SU-DHL-6 (cell line): ENCODE data around the gene PPIG.

ENCODE experiments used
- H2AFZ ChIP-seq: fragments of 200-600 bp; sonication (generic); 2 replicates; pipeline ENCODE4 v1.6.1; 2014; ENCODE audit warnings: low read depth, mild to moderate bottlenecking, moderate library complexity, mixed read lengths, antibody characterized with exemption, low read length; ENCODE audit not compliant: severe bottlenecking
- H3F3A ChIP-seq: fragments of 200-600 bp; shearing (Covaris generic); 2 replicates; pipeline ENCODE4 v1.6.0; 2016; ENCODE audit warnings: antibody characterized with exemption, mild to moderate bottlenecking; ENCODE audit not compliant: insufficient read depth
- H3K27ac ChIP-seq: fragments of 200-600 bp; sonication (generic); 2 replicates; pipeline ENCODE4 v1.5.1; 2016; ENCODE audit warnings: low read depth, mild to moderate bottlenecking, low read length, moderate library complexity, mixed read lengths
- H3K27me3 ChIP-seq: fragments of 200-600 bp; sonication (generic), shearing (Covaris generic); 2 replicates; pipeline ENCODE4 v1.6.0; 2014; ENCODE audit warnings: mild to moderate bottlenecking, low read length
- H3K36me3 ChIP-seq: fragments of 200-600 bp; sonication (generic); 2 replicates; pipeline ENCODE4 v1.6.1; 2014; ENCODE audit warnings: mild to moderate bottlenecking, low read length, mixed read lengths
- H3K4me2 ChIP-seq: fragments of 300-600, 200-600 bp; shearing (Covaris generic), sonication (generic); 2 replicates; pipeline ENCODE4 v1.6.0; 2014; ENCODE audit warnings: low read length, low read depth, mild to moderate bottlenecking; ENCODE audit not compliant: poor library complexity, severe bottlenecking
- H3K4me3 ChIP-seq: fragments of 200-600 bp; sonication (generic); 2 replicates; pipeline ENCODE4 v1.5.1; 2014; ENCODE audit warnings: antibody characterized with exemption, low read length, mild to moderate bottlenecking, mixed read lengths; ENCODE audit not compliant: insufficient read depth, poor library complexity, severe bottlenecking
- H3K79me2 ChIP-seq: fragments of 200-600 bp; sonication (generic); 2 replicates; pipeline ENCODE4 v1.6.1; 2014; ENCODE audit warnings: mild to moderate bottlenecking, low read length, moderate library complexity; ENCODE audit not compliant: insufficient read depth
- H3K9ac ChIP-seq: fragments of 200-600 bp; sonication (generic); 2 replicates; pipeline ENCODE4 v1.7.0; 2014; ENCODE audit warnings: mild to moderate bottlenecking, low read length
- H3K9me2 ChIP-seq: fragments of 200-600 bp; sonication (generic); replicated peaks from 2 replicates; pipeline ENCODE4 v1.6.1; 2014; ENCODE audit warnings: low read length; ENCODE audit not compliant: insufficient read depth
- H3K9me3 ChIP-seq: fragments of 200-600 bp; sonication (generic); 2 replicates; pipeline ENCODE4 v1.6.1; 2014; ENCODE audit warnings: low read length, mixed read lengths; ENCODE audit not compliant: insufficient read depth
- H4K20me1 ChIP-seq: fragments of 200-600 bp; sonication (generic); 2 replicates; pipeline ENCODE4 v1.6.1; 2014; ENCODE audit warnings: low read depth, mild to moderate bottlenecking, antibody characterized with exemption, low read length, moderate library complexity, mixed read lengths
- EZH2phosphoT487 ChIP-seq: fragments of 200-600 bp; sonication (generic), shearing (Covaris generic); conservative IDR thresholded peaks from 2 replicates; pipeline ENCODE4 v1.6.1; 2018; ENCODE audit warnings: mild to moderate bottlenecking, antibody characterized with exemption, low read length, moderate library complexity, mixed read lengths
- TF ChIP-seq, protein P1 (sequence below): fragments of 200-600 bp; sonication (generic); IDR thresholded peaks from one replicate; pipeline ENCODE4 v1.5.1; 2017; ENCODE audit warnings: antibody characterized with exemption, mild to moderate bottlenecking, low read length, moderate library complexity; ENCODE audit not compliant: insufficient read depth, poor library complexity, severe bottlenecking

Gene PPIG

DNA sequence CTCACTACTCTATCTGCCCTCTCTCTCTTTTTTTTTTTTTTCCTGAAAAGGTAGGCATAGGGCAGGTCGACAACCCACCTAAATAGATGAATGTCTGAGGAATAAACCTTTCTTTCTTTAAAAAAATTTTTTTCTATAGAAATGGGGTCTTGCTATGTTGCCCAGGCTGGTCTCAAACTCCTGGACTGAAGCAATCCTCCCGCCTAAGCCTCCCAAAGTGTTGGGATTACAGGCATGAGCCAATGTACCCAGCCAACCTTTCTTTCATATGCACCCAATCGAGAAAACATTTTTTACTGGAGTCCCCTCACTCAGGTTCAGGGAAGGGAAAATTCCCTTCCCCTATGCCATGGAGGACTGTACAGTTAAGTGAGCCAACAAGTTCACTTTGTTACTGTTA is 79.1 kb downstream of the PPIG start:
- Histone ChIP-seq H3K9me2 (no peaks in the 10 kb centered on the region), H3K36me3 (no peaks in the 10 kb centered on the region), H2AFZ (no peak overlapping the region), H3K4me2 (no peak overlapping the region), H3F3A (no peaks in the 10 kb centered on the region), H4K20me1 (no peaks in the 10 kb centered on the region), H3K79me2 (no peaks in the 10 kb centered on the region), H3K27me3 (no peaks in the 10 kb centered on the region), H3K9me3 (no peaks in the 10 kb centered on the region), H3K27ac (no peak overlapping the region), H3K4me3 (no peak overlapping the region), H3K9ac (no peak overlapping the region)
- no peak for TF ChIP-seq EZH2phosphoT487
- TF ChIP-seq, protein P1, sequence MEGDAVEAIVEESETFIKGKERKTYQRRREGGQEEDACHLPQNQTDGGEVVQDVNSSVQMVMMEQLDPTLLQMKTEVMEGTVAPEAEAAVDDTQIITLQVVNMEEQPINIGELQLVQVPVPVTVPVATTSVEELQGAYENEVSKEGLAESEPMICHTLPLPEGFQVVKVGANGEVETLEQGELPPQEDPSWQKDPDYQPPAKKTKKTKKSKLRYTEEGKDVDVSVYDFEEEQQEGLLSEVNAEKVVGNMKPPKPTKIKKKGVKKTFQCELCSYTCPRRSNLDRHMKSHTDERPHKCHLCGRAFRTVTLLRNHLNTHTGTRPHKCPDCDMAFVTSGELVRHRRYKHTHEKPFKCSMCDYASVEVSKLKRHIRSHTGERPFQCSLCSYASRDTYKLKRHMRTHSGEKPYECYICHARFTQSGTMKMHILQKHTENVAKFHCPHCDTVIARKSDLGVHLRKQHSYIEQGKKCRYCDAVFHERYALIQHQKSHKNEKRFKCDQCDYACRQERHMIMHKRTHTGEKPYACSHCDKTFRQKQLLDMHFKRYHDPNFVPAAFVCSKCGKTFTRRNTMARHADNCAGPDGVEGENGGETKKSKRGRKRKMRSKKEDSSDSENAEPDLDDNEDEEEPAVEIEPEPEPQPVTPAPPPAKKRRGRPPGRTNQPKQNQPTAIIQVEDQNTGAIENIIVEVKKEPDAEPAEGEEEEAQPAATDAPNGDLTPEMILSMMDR, result no peak

DNA sequence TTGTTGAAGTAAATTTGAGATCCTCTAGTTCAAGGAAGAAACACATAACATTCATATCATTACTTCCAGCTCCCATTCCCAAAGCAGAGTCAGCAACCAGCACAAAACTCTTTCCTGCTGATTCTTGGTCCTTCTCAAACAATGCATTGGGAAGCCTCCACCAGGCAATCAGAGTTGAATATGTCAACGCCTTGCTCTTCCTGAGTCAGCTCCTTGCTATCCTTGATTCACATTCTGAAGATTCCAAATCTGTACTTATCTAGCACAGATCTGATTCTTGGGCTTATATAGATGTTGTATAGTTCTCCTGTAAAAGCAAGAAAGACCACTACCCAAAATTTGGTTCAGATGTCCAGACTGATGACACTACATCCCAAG is 80.4 kb downstream of the PPIG start:
- Histone ChIP-seq H3F3A (no peaks in the 10 kb centered on the region), H3K27me3 (no peaks in the 10 kb centered on the region), H3K4me2 (no peak overlapping the region), H3K9ac (no peak overlapping the region), H3K9me3 (no peaks in the 10 kb centered on the region), H3K27ac (no peak overlapping the region), H4K20me1 (no peaks in the 10 kb centered on the region), H2AFZ (no peak overlapping the region), H3K4me3 (no peak overlapping the region), H3K9me2 (no peaks in the 10 kb centered on the region), H3K79me2 (no peaks in the 10 kb centered on the region), H3K36me3 (no peaks in the 10 kb centered on the region)
- TF ChIP-seq, protein P1, result no peak
- TF ChIP-seq EZH2phosphoT487, result no peak

DNA sequence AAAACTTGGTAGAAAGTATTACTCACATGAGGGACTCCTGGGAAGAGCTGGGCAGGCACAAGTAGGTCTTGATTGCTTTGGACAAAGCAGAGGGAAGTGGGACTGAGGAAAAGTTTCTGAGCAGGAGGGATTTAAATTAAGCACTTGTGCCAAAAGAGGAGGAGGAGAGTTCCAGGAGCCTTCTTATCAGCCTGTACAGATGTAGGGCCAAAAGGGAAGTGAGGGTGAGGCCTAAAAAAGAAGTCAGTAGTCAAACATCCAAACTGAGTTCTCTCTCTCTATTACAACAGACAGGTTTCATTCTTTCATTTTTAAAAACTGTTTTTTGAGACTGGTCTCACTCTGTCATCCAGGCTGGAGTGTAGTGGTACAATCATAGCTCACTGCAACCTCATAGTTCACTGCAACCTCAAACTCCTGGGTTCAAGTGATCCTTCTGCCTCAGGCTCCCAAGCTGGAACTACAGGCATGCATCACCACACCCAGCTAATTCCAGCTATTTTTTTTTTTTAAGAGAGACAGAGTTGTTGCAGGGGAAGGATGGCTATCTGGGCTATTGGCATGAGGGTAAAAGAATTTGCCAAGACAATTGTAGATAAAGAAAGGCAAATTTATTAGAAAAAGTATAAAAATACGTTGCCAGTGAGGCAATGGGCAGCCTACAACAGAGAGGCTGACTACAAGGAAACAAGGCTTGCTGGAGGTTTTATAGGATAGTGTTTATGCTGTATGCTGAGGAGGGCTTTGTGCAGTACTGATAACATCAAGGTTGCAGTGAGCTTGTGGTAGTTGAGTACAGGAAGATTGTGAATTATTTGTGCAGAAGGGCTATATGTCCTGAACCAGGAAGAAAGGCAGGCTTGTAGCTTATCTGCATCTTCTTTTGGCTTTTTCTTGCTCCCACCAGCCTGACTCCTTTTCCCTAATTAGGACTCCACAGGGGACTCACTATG is 81.1 kb downstream of the PPIG start:
- no peak overlapping the region for H3K9ac ChIP-seq
- no peaks in the 10 kb centered on the region for H3K27me3 ChIP-seq
- no peak for TF ChIP-seq EZH2phosphoT487
- TF ChIP-seq, protein P1, result no peak
- H3K4me2 ChIP-seq, result no peak overlapping the region
- no peaks in the 10 kb centered on the region for H3K9me2 ChIP-seq
- H3F3A ChIP-seq, result no peaks in the 10 kb centered on the region
- H3K4me3 ChIP-seq, result no peak overlapping the region
- no peaks in the 10 kb centered on the region for H4K20me1 ChIP-seq
- H3K79me2 ChIP-seq, result no peaks in the 10 kb centered on the region
- no peaks in the 10 kb centered on the region for H3K9me3 ChIP-seq
- H2AFZ ChIP-seq, result no peak overlapping the region
- no peak overlapping the region for H3K27ac ChIP-seq
- no peaks in the 10 kb centered on the region for H3K36me3 ChIP-seq
